HL-60 (cell line): ENCODE results near the gene RAC3.

ENCODE experiments used
- CTCF ChIP-seq: IDR thresholded peaks from one replicate; pipeline ENCODE4 v1.5.1; 2011; ENCODE audit warnings: low read length, control low read depth, inconsistent platforms; ENCODE audit not compliant: insufficient read depth
- POLR2AphosphoS5 ChIP-seq: IDR thresholded peaks from 2 replicates; pipeline ENCODE4 v1.6.1; 2012; ENCODE audit warnings: low read depth
- SPI1 ChIP-seq: IDR thresholded peaks from 2 replicates; pipeline ENCODE4 v1.6.1; 2012; ENCODE audit warnings: low read depth, mild to moderate bottlenecking, borderline replicate concordance

- TF ChIP-seq CTCF: no peak
- no peak for TF ChIP-seq POLR2AphosphoS5
- TF ChIP-seq SPI1: no peak
Observed at GRCh38 chr17:82021900-82022309, 9.6 kb upstream of the RAC3 start.
